Bone marrow (tissue), 2 donors: Measurements from ENCODE around the gene MRPL41.
"Not testable (repeated sequence)": the region's sequence is repeated elsewhere in the genome, so short reads cannot be mapped to it uniquely, and the experiment has no call there.

Source experiments
- DNase-seq, 2 donors: peaks; one replicate each; lab custom pipeline; 2025; lab: John Stamatoyannopoulos, UW

MRPL41 gene

DNA sequence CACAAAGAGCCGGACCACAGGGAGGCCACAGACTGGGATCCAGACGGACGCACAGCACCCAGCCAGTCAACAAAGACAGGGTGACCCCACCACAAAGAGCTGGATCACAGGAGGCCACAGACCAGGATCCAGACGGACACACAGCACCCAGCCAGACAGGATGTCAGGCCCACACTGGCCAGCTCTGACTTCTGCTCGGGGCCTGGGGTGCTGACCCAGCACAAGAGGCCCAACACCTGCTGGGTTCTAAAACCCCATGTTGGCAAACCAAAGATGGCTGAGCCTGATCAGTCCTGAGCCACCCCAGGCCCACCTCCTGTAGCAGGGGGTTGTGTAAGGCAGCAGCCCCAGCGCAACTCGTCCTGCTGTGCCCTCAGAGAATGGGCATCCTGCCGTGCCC, 32.3 kb downstream of the MRPL41 start:
- no peak for DNase-seq

DNA sequence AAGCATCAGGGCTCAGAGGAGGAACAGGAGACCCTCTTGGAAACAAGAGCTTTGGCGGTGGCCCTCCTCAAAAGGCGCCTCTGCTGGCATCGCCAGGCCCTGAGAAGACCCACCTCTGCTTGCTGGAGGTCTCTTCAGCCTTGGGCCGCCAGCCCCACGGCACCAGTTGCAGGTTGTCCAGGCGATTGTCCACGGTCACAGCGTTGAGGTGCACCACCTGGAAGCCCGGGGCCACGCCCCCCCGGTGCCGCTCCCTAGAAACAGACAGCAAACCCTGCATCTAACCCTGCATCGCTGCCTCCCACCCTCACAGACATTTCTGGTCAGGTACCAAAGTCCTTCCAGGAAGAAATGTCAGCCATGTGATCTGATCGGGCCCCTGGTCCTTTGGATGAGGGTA, 35.2 kb downstream of the MRPL41 start:
- DNase-seq, result no peak

DNA sequence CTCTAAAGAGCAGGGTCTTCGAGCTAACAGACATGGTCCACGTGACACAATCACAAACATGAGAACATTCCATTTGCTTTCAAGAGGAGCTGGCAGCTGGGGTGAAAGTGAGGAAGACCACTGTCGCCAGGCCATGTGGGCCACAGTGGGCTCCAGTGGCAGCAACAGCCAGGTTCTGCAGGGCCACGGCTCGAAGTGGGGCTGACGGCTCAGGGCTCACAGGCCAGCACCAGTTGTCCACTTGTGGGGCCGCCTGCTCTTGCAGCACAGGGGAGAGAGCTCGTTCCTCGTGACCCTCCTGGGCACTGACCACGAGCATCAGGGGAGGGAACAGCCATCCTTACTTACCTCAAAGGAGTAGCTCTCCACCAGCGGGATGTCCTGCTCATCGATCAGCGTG, 36.6 kb downstream of the MRPL41 start:
- no peak for DNase-seq

DNA sequence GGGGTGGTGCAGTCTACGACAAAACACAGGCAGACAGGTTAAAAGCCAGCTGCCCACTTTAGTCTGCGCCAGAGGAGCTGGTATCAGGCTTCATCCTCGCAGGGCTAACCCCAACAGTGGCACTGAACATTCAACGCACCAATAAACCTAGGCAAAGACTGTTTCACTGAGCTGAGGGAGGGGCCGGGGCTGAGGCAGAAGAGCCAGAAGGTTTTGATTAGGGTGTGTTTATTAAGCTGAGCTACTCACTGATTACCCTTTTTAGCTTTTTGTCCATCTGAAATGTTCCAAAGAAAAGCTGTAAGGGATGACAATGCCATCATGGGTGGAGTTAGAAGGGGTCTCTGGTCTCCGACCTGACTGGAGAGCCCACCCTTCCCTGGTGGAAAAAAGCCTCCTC, 37.2 kb downstream of the MRPL41 start:
- no peak for DNase-seq

DNA sequence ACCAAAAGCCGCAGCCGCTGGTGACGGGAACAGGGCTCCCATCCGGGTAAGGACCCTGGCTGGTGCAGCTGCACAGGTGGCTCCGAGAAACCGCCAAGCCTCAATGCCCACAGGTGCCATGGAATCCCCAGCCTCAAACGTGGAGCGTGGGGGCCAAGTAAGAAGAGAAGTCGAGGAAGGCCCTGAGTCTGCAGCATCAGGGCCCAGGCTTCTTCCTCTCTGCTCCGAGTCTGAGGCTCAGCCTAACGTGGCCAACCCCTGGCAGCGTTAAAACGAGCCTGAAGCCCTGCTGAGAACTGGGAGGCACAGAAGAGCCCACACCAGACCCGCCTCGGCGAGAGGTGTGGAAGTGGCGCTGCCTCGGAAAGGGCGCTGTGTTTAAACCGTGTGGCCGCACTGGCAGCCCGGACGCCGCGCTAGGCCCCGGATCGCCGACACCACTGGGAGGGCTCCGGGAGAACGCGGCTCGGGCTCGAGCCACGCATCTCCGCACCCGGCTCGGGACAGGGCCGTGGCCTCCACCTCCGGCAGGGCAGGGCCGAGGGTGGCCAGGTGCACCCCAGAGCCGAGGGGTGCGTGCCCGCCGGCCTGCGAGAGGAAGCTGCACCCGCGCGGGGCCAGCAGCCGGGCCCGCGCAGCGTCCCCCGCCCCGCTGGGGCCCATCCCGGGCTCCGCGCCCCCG, 37.9 kb downstream of the MRPL41 start:
- DNase-seq, result no peak

DNA sequence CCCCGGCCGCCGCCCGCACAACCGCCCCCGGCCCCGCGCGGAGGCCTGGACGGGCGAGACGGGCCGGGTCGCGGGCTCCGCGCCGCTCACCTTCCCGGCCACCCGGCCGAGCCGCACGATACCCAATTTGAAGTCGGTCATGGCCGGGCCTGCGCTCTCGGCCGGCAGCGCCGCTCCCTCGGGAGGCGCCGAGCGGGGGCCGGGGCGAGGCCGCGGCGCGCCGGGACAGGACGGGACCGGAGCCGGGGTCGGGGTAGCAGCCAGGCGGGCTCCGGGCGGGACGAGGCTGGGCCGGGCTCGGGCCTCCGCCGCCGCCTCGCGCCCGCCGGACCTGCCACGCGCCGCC, 38.4 kb downstream of the MRPL41 start:
- DNase-seq, result no peak

DNA sequence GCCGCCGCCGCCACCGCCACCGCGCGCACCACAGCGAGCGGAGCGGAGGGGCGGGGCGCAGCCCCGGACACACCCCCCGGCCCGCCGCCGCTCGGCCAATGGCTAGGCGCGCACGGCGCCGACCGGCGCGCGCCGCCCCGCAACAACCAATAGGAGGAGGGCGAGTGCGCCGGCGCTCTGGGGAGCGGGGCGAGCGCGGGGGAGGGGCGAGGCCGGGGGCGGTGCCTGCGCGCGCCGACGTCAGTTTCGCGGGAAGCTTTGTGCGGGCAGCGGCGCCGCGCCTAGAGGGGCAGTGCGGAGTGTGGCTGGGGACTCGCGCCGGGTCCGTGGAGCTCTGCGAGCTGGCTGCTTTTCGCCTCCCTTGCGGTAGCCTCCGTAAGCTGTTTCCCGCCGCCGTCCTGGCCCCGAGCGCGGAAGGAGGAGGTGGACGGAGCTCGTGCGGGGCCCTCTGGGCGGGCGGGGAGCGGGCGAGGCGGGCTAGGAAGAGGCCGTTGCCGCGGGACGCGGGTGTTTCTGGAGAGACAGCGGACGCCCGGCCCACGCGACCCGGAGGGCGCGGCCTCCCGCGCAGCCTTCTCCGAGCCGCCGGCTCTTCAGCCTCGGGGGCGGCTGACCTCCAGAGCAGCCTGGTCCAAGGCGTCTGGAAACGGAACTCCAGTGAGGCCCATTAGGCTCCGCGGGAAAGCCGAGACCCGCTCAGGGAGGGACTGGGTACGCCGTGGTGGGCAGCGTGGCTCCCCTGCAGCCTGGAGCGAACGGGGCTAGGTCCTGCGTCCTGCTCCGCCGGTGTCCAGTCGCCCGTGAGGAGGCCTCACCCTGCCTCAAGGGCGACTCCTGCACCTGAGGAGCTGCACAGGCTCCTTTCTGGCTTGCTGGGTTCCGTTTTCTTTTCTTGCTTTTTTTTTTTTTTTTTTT, 39.0 kb downstream of the MRPL41 start, which contains the start of gene ZMYND19:
ZMYND19 (minus strand) TSS at position 44 of the 915 bp plus-strand sequence. CDS start 249 bp downstream, outside the sequence.
- peak; percentile 62 to 74 for DNase-seq

DNA sequence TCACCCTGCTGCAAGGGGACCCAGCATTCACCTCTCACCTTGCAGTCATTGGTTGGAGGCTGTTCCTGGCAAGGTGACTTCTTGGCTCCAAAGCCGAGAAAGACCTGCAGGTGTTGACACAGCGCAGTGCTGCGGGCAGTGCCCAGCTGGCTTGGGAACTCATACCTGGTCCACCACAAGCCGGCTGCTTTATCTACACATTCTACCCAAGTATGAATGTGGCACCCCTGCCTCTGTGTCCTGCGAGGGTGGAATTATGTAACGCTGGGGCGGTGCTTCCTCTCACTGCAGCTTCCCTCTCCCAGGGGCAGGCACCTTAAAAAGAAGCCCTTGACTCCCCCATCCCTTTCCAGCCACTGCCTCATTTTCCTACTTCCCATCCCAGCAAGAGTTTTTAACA, 41.1 kb downstream of the MRPL41 start:
- no peak for DNase-seq

DNA sequence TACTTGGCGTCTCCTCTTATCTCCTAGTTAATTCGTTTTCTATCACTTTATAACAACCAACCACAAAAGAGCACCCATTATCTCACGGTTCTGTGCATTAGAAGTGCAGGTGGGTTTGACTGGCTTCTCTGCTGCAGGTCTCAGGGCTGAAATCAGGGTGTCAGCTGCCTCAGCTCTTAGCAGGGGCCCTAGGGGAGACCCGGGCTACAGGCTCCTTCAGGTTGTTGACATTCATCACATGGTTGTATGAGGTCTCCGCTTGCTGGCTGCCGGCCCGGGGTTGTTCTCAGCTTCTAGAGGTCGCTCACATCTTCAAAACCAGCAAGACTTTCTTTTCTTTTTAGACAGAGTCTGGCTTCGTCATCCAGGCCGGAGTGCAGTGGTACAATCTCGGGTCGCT, 41.5 kb downstream of the MRPL41 start:
- DNase-seq, result no peak

DNA sequence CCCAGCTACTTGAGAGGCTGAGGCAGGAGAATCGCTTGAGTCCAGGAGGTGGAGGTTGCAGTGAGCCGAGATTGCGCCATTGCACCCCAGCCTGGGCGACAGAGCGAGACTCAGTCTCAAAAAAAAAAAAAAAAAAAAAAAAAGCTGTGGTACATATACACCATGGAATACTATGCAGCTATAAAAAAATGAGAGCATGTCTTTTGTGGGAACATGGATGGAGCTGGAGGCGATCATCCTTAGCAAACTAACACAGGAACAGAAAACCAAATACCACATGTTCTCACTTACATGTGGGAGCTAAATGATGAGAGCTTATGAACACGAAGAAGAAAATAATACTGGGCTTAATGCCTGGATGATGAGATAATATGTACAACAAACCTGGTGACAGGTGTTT, 44.9 kb downstream of the MRPL41 start:
- not testable (repeated sequence) for DNase-seq

DNA sequence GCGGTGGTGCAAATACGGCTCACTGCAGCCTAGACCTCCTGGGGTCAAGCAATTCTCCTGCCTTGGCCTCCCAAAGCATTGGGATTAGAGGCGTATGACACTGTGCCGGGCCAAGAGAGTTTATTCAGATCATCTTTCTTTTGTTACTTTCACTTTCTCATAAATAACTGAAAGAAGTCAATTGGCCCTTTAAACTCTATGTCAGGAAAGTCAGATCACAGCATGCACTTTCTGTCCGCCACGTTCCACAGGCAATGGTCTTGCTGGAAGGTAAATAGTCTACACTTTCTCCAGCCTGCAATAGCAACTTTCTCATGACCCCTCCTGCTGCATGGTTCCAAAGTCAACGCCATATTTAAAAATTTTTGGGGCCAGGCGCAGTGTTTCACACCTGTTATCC, 47.3 kb downstream of the MRPL41 start:
- DNase-seq, result no peak
